Fibroblast of the aortic adventitia (primary cell): ENCODE results near the gene LMO2. TPM values are rescaled to one million over a fixed set of nuclear protein-coding genes. Genes with fewer than 3 reads are reported as not detected.
"Not testable (repeated sequence)": the region's sequence is repeated elsewhere in the genome, so short reads cannot be mapped to it uniquely, and the experiment has no call there.

ENCODE experiments used
- DNase-seq: peaks from one replicate; pipeline ENCODE4 v3.0.0-alpha.2; 2010; ENCODE audit warnings: low read depth
- H3K4me3 ChIP-seq: 2 replicates; pipeline ENCODE4 v1.5.1; 2011; ENCODE audit warnings: low read depth, mild to moderate bottlenecking, control low read depth, low read length, moderate library complexity
- CTCF ChIP-seq: IDR thresholded peaks from 2 replicates; pipeline ENCODE4 v1.5.1; 2011; ENCODE audit warnings: mild to moderate bottlenecking, low read length, control low read depth, inconsistent platforms; ENCODE audit not compliant: insufficient read depth
- total RNA-seq: library from RNA; depleted of rRNA; stranded (reverse); fragments of >200 nt; gene quantifications from 2 replicates; pipeline ENCODE4 v1.2.3, GENCODE V29; 2012; ENCODE audit warnings: low replicate concordance

Gene LMO2
- total RNA-seq, 1 donor = 21.8 TPM

- no peak for TF ChIP-seq CTCF
- H3K4me3 ChIP-seq = no peak overlapping the region
- DNase-seq = peak; percentile 10
These were observed 65.9 kb downstream of the LMO2 start for GRCh38 chr11:33825854-33826560.

GRCh38 chr11:33822981-33823380 is 68.9 kb downstream of the LMO2 start:
- not testable (repeated sequence) for DNase-seq, H3K4me3 ChIP-seq

DNA sequence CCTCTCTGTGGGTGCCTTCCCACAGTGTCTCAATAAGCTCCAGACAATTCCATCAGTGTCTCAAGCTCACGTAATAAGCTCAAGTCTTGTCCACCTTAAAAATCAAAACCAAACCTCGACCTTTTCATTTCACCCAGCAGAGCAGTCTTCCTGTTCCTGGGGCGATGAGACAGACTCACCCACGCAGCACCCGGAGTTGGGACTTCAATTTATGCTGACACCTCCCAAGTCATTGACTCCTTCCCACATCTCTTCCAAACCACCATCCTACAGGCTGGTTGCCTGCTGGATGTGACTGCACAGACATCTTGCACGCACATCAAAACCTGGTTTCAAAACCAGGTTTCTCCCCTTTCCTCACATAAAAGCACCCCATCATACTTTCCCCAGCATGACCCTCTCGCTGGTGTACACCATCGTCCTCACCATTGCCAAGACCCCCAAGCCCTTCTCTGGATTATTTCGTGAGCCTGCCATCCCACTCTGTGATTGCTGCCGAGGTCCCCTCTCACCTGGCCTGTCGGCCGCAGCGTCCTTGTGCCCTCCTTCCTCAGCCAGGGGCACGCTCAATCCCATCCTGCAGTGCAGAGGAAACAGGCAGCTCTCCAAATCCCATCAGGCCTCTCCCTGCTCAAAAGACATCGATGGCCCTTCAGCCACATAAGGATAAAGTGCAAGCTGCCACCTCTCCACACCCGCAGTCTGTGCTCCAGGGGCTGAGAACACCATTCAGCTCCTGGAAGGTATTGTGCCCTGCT is 72.4 kb downstream of the LMO2 start:
- H3K4me3 ChIP-seq = no peak overlapping the region
- DNase-seq = no peak
- no peak for TF ChIP-seq CTCF

Other genes starting within 250 kb of the LMO2 start
- not detected in 2 replicates for gene C11orf91, start 191.2 kb downstream of the LMO2 start, total RNA-seq
- 175 and 1,509 TPM in 2 replicates for gene CD59, start 155.7 kb downstream of the LMO2 start, total RNA-seq
- 43.7 and 52.1 TPM in 2 replicates for gene FBXO3, start 117.6 kb downstream of the LMO2 start, total RNA-seq
- gene CAPRIN1, start 159.7 kb upstream of the LMO2 start, total RNA-seq = 188 and 295 TPM in 2 replicates
- 27.3 and 29.3 TPM in 2 replicates for gene NAT10, start 213.6 kb upstream of the LMO2 start, total RNA-seq